ENCODE measurements around the gene MPPED2. TPM values are rescaled to one million over a fixed set of nuclear protein-coding genes. Genes with fewer than 3 reads are reported as not detected.

Gene MPPED2
- total RNA-seq, 1 donor from 2014 or later, result 1.6 TPM

- Mint-ChIP-seq H3K27ac (ENCODE audit: unreplicated experiment) (no peak overlapping the region), H3K4me3 (ENCODE audit: unreplicated experiment) (no peak overlapping the region), H3K27me3 (ENCODE audit: low read depth, unreplicated experiment) (peaks cover 2% of the 10 kb centered on the region), H3K4me1 (ENCODE audit: low read depth, unreplicated experiment) (no peaks in the 10 kb centered on the region), H3K36me3 (ENCODE audit: low read depth, unreplicated experiment) (no peaks in the 10 kb centered on the region), H3K9me3 (ENCODE audit: unreplicated experiment) (no peaks in the 10 kb centered on the region)
- Histone ChIP-seq H3K36me3 (ENCODE audit: insufficient read depth, low read length) (no peaks in the 10 kb centered on the region), H2AFZ (ENCODE audit: low read depth, low read length) (no peak overlapping the region), H3K4me3 (ENCODE audit: insufficient read depth, low read depth, low read length) (no peak overlapping the region), H3K9ac (ENCODE audit: low read length) (no peak overlapping the region), H3K27me3 (ENCODE audit: insufficient read depth, low read length) (no peaks in the 10 kb centered on the region), H4K20me1 (ENCODE audit: insufficient read depth, low read length) (no peaks in the 10 kb centered on the region), H3K9me3 (ENCODE audit: insufficient read depth, low read depth, low read length) (no peaks in the 10 kb centered on the region), H3K4me2 (ENCODE audit: low read length) (no peak overlapping the region), H3K4me1 (ENCODE audit: insufficient read depth, low read length) (no peaks in the 10 kb centered on the region), H3K27ac (ENCODE audit: low read depth, low read length) (no peak overlapping the region), H3K79me2 (ENCODE audit: insufficient read depth, low read length) (no peaks in the 10 kb centered on the region)
- TF ChIP-seq CTCF (IDR thresholded peaks at IDR 0.05; ENCODE audit: insufficient read depth, low read depth, low read length) (no peak), EZH2 (IDR thresholded peaks at IDR 0.05; ENCODE audit: insufficient read depth, low read length) (no peak)
- FAIRE-seq (no peak), DNase-seq (ENCODE audit: low read depth) (no peak)
These were observed 205.3 kb downstream of the MPPED2 start for GRCh38 chr11:30380846-30381245.

GRCh38 chr11:30377347-30377746 is 208.8 kb downstream of the MPPED2 start:
- Mint-ChIP-seq H3K36me3 (ENCODE audit: low read depth, unreplicated experiment) (no peaks in the 10 kb centered on the region), H3K4me3 (ENCODE audit: unreplicated experiment) (no peak overlapping the region), H3K27ac (ENCODE audit: unreplicated experiment) (no peak overlapping the region), H3K4me1 (ENCODE audit: low read depth, unreplicated experiment) (no peaks in the 10 kb centered on the region), H3K9me3 (ENCODE audit: unreplicated experiment) (no peaks in the 10 kb centered on the region), H3K27me3 (ENCODE audit: low read depth, unreplicated experiment) (peaks cover 2% of the 10 kb centered on the region)
- Histone ChIP-seq H3K4me3 (ENCODE audit: insufficient read depth, low read depth, low read length) (no peak overlapping the region), H3K4me2 (ENCODE audit: low read length) (no peak overlapping the region), H3K27ac (ENCODE audit: low read depth, low read length) (no peak overlapping the region), H3K36me3 (ENCODE audit: insufficient read depth, low read length) (no peaks in the 10 kb centered on the region), H3K27me3 (ENCODE audit: insufficient read depth, low read length) (no peaks in the 10 kb centered on the region), H3K4me1 (ENCODE audit: insufficient read depth, low read length) (no peaks in the 10 kb centered on the region), H2AFZ (ENCODE audit: low read depth, low read length) (no peak overlapping the region), H4K20me1 (ENCODE audit: insufficient read depth, low read length) (no peaks in the 10 kb centered on the region), H3K9me3 (ENCODE audit: insufficient read depth, low read depth, low read length) (no peaks in the 10 kb centered on the region), H3K9ac (ENCODE audit: low read length) (no peak overlapping the region), H3K79me2 (ENCODE audit: insufficient read depth, low read length) (no peaks in the 10 kb centered on the region)
- no peak for TF ChIP-seq EZH2 (IDR thresholded peaks at IDR 0.05; ENCODE audit: insufficient read depth, low read length)
- TF ChIP-seq CTCF (IDR thresholded peaks at IDR 0.05; ENCODE audit: insufficient read depth, low read depth, low read length), result no peak
- FAIRE-seq (no peak), DNase-seq (ENCODE audit: low read depth) (no peak)

GRCh38 chr11:30370164-30370563 is 216.0 kb downstream of the MPPED2 start:
- H2AFZ ChIP-seq (ENCODE audit: low read depth, low read length), result no peak overlapping the region
- H4K20me1 ChIP-seq (ENCODE audit: insufficient read depth, low read length), result no peaks in the 10 kb centered on the region
- H3K4me3 ChIP-seq (ENCODE audit: insufficient read depth, low read depth, low read length), result no peak overlapping the region
- H3K36me3 ChIP-seq (ENCODE audit: insufficient read depth, low read length), result no peaks in the 10 kb centered on the region
- Mint-ChIP-seq H3K36me3 (ENCODE audit: low read depth, unreplicated experiment) (no peaks in the 10 kb centered on the region), H3K9me3 (ENCODE audit: unreplicated experiment) (no peaks in the 10 kb centered on the region), H3K4me3 (ENCODE audit: unreplicated experiment) (no peak overlapping the region), H3K27me3 (ENCODE audit: low read depth, unreplicated experiment) (no peaks in the 10 kb centered on the region), H3K27ac (ENCODE audit: unreplicated experiment) (no peak overlapping the region), H3K4me1 (ENCODE audit: low read depth, unreplicated experiment) (no peaks in the 10 kb centered on the region)
- H3K27me3 ChIP-seq (ENCODE audit: insufficient read depth, low read length), result no peaks in the 10 kb centered on the region
- H3K9me3 ChIP-seq (ENCODE audit: insufficient read depth, low read depth, low read length), result no peaks in the 10 kb centered on the region
- no peak overlapping the region for H3K27ac ChIP-seq (ENCODE audit: low read depth, low read length)
- FAIRE-seq (no peak), DNase-seq (ENCODE audit: low read depth) (no peak)
- no peak overlapping the region for H3K4me2 ChIP-seq (ENCODE audit: low read length)
- TF ChIP-seq EZH2 (IDR thresholded peaks at IDR 0.05; ENCODE audit: insufficient read depth, low read length), result no peak
- no peak for TF ChIP-seq CTCF (IDR thresholded peaks at IDR 0.05; ENCODE audit: insufficient read depth, low read depth, low read length)
- no peaks in the 10 kb centered on the region for H3K79me2 ChIP-seq (ENCODE audit: insufficient read depth, low read length)
- H3K4me1 ChIP-seq (ENCODE audit: insufficient read depth, low read length), result no peaks in the 10 kb centered on the region
- H3K9ac ChIP-seq (ENCODE audit: low read length), result no peak overlapping the region
